Measurements from ENCODE around the gene COG6. TPM values are rescaled to one million over a fixed set of nuclear protein-coding genes. Genes with fewer than 3 reads are reported as not detected.

COG6 gene
- total RNA-seq, 1 experiment from 2014 or later: 12.0 TPM

GRCh38 chr13:39768962-39769361 lies 113.5 kb downstream of the COG6 start:
- no peak for DNase-seq (ENCODE audit: low spot score)

GRCh38 chr13:39770221-39771090 lies 115.0 kb downstream of the COG6 start:
- DNase-seq (ENCODE audit: low spot score): no peak

DNA sequence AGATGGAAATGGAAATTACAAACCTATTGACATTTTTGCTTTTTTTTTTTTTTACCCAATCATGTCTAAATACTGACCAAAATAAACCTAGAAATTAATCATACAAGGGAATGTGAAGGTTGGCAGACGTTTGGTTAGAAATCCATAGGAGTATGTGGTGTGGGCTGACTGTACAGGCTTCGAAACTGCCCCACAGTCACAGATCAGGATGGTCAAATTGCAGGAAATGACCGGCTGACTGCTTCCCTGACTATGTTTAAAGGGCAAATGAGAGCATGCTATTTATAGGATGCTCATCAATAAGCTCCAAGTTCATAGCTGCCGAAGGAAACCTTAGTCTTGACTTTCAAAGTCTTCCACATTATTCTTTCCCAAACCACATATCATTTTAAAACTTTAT lies 118.4 kb downstream of the COG6 start:
- no peak for DNase-seq (ENCODE audit: low spot score)

DNA sequence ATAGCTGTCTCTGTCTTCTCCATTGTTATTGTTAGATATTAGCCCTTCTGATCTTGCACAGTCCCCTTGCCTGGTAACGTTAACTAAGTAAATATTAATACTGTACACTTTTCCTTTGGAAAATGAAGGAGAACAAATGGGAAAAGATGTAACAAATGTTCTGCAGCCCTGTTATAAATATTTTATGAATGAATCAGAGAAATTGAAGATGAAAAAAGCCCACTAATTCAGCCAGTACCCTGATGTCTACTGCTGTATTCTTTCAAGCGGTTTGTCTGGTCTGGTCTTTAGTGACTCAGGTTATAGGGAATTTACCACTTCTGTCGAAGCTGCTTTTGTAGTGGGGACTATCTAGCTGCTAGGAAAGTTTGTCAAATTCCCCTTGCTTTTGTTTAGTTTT lies 121.0 kb downstream of the COG6 start:
- DNase-seq (ENCODE audit: low spot score): no peak

DNA sequence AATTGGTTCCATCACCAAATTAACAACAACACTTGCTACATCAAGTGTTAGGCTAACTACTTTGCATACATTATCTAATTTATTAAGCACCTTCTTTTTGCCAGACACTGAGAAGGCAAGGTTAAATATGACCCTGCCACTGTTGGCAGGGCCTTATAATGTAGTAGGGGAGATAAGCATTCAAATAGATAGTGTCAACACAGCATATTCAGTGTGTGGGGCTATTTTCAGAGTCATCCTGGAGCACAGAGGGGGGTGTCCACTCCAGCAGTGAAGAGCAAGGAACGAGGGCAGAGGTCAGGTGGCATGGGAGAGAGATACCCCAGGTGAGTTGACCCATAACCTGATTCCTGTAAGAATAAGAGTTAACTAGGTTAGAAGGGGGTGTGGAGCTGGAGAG lies 121.6 kb downstream of the COG6 start:
- DNase-seq (ENCODE audit: low spot score): no peak

DNA sequence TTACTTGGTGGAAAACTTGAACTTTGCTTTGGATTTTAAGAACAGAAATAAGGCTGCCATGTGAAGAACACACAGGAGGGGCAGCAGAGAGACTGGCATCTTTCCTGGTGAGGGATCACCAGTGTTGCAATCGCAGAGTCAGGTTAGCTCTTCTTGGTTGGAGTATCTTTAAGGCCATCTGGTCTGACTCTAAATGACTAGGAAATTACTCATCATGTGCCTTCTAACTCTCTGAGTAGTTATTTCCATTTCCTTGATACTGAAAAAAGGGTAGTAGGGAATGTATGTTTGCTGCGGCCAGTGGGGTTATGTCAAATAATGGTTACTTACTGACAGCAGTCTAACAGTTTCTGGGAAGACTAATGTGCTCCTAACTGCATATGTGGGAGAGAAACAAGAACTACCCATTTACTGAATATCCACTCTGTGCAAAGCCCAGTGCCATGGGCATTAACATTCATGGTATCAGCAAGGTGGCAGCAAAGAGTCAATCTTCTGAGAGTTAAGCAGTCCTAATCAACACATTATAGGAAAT lies 122.1 kb downstream of the COG6 start:
- peak; percentile 70 for DNase-seq (ENCODE audit: low spot score)

DNA sequence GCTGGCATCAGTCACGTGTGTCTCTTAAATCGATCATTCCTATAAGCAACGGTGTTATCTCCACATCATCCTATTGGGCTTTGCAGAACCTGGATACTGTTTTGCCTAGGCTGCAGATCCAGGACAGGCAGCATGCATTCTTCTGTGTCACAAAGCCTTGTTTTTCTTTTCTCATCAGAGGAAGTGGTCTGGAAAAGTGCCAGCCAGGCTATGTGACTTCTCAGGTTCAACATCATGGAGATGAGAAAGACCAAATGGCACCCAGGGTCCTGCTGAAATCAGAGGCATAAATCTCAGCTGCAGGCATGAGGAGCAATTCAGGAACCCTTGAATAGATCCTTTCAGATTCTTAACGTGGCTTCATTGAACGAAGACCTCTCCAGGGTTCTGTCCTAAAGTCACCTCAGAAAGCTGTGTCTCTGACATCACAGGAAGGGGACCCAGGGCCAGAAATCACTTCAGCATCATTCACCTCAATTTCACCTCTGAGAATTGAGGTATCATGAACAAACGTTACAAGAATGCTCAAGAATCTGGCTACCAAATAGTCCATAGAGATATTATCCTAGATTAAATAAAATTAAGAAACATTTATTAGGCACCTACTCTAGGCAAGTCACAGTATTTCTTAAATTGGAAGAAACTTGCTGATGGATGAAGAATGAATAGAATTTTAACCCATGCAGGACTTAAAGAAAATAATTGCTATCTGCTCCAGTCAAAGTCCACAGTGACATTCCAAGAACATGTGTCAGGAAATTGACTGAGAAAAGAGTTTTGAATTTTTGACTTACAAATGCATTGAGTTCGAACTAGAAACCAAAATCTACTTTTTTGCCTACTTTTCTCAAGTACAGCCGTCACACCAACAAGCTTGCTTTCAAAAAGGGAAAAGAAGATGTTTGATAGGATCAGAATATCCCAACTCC lies 124.1 kb downstream of the COG6 start:
- peak; percentile 8 for DNase-seq (ENCODE audit: low spot score)

GRCh38 chr13:39780711-39781110 lies 125.2 kb downstream of the COG6 start:
- no peak for DNase-seq (ENCODE audit: low spot score)

DNA sequence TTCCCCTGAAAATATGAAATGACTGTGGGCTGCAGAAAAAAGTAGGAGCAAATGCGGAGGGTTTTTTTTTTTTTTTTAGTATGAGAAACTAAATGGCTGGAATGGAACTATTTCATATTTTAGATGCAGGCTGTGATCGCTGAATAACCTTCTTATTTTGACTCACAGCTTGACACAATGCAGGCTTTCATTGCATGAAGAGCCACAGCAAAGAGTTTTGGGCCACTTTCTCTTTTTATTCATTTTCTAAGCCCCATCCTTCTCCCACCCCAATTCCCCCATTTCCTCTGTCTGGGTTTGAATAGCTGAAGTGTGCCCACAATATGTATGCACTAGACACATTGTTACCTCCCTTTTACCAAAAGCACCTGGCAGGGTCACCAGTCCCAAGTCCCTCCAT lies 125.9 kb downstream of the COG6 start:
- no peak for DNase-seq (ENCODE audit: low spot score)

- no peak for DNase-seq (ENCODE audit: low spot score)
These were observed 127.6 kb downstream of the COG6 start for GRCh38 chr13:39783051-39783450.

GRCh38 chr13:39784347-39784746 lies 128.9 kb downstream of the COG6 start:
- no peak for DNase-seq (ENCODE audit: low spot score)

GRCh38 chr13:39786091-39786490 lies 130.6 kb downstream of the COG6 start:
- no peak for DNase-seq (ENCODE audit: low spot score)

DNA sequence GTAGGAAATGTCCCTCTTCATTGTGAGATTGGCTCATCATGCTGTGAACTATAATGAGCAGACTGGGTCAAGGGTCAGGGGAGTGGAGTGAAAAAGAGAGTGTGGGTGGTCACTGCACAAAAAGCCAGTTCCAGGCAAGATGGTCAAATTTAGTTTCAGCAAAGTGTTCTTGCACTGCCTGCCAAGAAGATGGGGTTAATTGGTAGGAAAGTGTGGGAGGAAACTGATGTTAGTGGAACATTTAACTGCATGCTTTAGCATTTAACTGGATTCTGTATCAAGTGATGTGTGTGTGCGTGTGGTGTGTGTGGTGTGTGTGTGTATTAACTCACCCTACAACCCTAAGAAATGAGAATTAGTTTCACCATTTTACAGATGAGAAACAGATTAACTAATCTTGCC lies 131.6 kb downstream of the COG6 start:
- DNase-seq (ENCODE audit: low spot score): no peak

DNA sequence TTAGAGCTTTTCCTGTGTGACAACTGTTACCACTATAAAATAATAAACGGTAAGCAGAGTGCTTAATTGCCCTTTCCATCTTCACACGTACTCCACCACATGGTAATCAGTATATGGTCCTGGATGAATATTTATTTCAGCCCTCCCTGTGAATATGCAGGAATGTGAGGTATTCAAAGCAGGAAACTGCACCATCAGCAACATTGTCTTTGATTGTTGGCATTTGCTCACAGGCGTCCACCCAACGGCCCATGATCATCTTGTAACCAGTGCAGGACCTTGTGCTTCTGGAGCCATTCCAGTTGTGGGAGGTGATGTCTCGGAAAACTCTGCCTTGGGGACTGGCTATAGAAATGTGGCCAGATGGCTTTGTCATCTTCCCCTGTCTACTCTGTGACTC lies 132.6 kb downstream of the COG6 start:
- no peak for DNase-seq (ENCODE audit: low spot score)

- DNase-seq (ENCODE audit: low spot score): no peak
These were observed 134.0 kb downstream of the COG6 start for GRCh38 chr13:39789451-39789850.

Other genes starting within 250 kb of the COG6 start
- gene LHFPL6, start 52.5 kb upstream of the COG6 start, total RNA-seq (2014; rRNA removed; shearing (Covaris generic)): 1.7 and 4.1 TPM in 2 replicates